ENCODE results near the gene TUBB. TPM values are rescaled to one million over a fixed set of nuclear protein-coding genes. Genes with fewer than 3 reads are reported as not detected.

TUBB gene
- total and polyA plus RNA-seq, 9 of the 15 experiments (the other 6 are each of a cell fraction or from before 2014, with no cell fraction given): 971 to 2,870 (median 1,478) TPM

- TF ChIP-seq, protein P1, sequence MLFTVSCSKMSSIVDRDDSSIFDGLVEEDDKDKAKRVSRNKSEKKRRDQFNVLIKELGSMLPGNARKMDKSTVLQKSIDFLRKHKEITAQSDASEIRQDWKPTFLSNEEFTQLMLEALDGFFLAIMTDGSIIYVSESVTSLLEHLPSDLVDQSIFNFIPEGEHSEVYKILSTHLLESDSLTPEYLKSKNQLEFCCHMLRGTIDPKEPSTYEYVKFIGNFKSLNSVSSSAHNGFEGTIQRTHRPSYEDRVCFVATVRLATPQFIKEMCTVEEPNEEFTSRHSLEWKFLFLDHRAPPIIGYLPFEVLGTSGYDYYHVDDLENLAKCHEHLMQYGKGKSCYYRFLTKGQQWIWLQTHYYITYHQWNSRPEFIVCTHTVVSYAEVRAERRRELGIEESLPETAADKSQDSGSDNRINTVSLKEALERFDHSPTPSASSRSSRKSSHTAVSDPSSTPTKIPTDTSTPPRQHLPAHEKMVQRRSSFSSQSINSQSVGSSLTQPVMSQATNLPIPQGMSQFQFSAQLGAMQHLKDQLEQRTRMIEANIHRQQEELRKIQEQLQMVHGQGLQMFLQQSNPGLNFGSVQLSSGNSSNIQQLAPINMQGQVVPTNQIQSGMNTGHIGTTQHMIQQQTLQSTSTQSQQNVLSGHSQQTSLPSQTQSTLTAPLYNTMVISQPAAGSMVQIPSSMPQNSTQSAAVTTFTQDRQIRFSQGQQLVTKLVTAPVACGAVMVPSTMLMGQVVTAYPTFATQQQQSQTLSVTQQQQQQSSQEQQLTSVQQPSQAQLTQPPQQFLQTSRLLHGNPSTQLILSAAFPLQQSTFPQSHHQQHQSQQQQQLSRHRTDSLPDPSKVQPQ (CRISPR knock-in tag; IDR thresholded peaks at IDR 0.05; ENCODE audit: borderline replicate concordance): no peak
- TF ChIP-seq MLX (CRISPR knock-in tag; conservative IDR thresholded peaks at IDR 0.05) (no peak), ZNF134 (CRISPR knock-in tag; conservative IDR thresholded peaks at IDR 0.05) (no peak), DDX20 (tag; IDR thresholded peaks at IDR 0.05; ENCODE audit: low read depth) (no peak), ETS1 (conservative IDR thresholded peaks at IDR 0.05; ENCODE audit: control insufficient read depth, low read depth, low read length) (peak; percentile 69), SAFB (IDR thresholded peaks at IDR 0.05; ENCODE audit: borderline replicate concordance, low read depth, low read length) (no peak), BDP1 (IDR thresholded peaks at IDR 0.05; ENCODE audit: insufficient read depth, insufficient read length) (no peak), PHTF2 (CRISPR knock-in tag; IDR thresholded peaks at IDR 0.05) (no peak), TGIF2 (CRISPR knock-in tag; IDR thresholded peaks at IDR 0.05) (no peak), ELF1 (tag; IDR thresholded peaks at IDR 0.05) (no peak), RNF2 (IDR thresholded peaks at IDR 0.05) (no peak), ZC3H4 (CRISPR knock-in tag; IDR thresholded peaks at IDR 0.05; ENCODE audit: borderline replicate concordance) (no peak), IRF2 (CRISPR knock-in tag; IDR thresholded peaks at IDR 0.05) (no peak), THRA (IDR thresholded peaks at IDR 0.05) (no peak), ZNF77 (CRISPR knock-in tag; IDR thresholded peaks at IDR 0.05) (no peak), CBX5 (IDR thresholded peaks at IDR 0.05; ENCODE audit: borderline replicate concordance, low read depth) (no peak), ZFP30 (CRISPR knock-in tag; IDR thresholded peaks at IDR 0.05; ENCODE audit: borderline replicate concordance) (no peak)
- TF ChIP-seq, protein P2, sequence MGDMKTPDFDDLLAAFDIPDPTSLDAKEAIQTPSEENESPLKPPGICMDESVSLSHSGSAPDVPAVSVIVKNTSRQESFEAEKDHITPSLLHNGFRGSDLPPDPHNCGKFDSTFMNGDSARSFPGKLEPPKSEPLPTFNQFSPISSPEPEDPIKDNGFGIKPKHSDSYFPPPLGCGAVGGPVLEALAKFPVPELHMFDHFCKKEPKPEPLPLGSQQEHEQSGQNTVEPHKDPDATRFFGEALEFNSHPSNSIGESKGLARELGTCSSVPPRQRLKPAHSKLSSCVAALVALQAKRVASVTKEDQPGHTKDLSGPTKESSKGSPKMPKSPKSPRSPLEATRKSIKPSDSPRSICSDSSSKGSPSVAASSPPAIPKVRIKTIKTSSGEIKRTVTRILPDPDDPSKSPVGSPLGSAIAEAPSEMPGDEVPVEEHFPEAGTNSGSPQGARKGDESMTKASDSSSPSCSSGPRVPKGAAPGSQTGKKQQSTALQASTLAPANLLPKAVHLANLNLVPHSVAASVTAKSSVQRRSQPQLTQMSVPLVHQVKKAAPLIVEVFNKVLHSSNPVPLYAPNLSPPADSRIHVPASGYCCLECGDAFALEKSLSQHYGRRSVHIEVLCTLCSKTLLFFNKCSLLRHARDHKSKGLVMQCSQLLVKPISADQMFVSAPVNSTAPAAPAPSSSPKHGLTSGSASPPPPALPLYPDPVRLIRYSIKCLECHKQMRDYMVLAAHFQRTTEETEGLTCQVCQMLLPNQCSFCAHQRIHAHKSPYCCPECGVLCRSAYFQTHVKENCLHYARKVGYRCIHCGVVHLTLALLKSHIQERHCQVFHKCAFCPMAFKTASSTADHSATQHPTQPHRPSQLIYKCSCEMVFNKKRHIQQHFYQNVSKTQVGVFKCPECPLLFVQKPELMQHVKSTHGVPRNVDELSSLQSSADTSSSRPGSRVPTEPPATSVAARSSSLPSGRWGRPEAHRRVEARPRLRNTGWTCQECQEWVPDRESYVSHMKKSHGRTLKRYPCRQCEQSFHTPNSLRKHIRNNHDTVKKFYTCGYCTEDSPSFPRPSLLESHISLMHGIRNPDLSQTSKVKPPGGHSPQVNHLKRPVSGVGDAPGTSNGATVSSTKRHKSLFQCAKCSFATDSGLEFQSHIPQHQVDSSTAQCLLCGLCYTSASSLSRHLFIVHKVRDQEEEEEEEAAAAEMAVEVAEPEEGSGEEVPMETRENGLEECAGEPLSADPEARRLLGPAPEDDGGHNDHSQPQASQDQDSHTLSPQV (IDR thresholded peaks at IDR 0.05): peak; percentile 74
Observed at GRCh38 chr6:30722280-30723112, 2.3 kb downstream of the TUBB start (continued).

Measured in K562 (cell line).